Activated CD4-positive, alpha-beta T cell treated with anti-CD3 and anti-CD28 coated beads, Interleukin-2, amount 10 ng/mL, durations not matched to agents 7 days and 5 days (primary cell): ENCODE measurements around the gene RNASE9. TPM values are rescaled to one million over a fixed set of nuclear protein-coding genes. Genes with fewer than 3 reads are reported as not detected.
"Not testable (repeated sequence)": the region's sequence is repeated elsewhere in the genome, so short reads cannot be mapped to it uniquely, and the experiment has no call there.

Source experiments
- CTCF ChIA-PET: fragments of 350-600 bp; sonication (Branson Sonifier 250); formaldehyde crosslinking; loops from one replicate; lab custom pipeline; 2021; ENCODE audit warnings: antibody characterized with exemption; lab: Charles Lee
- POLR2A ChIA-PET: fragments of 350-600 bp; sonication (Branson Sonifier 250); formaldehyde crosslinking; loops from one replicate; lab custom pipeline; 2021; ENCODE audit warnings: antibody characterized with exemption; lab: Charles Lee
- DNase-seq: peaks from one replicate; pipeline ENCODE4 v3.0.0-alpha.2; 2020
- H3K27ac Mint-ChIP-seq: one replicate; pipeline ENCODE4 v1.8.0; 2021; ENCODE audit warnings: mild to moderate bottlenecking, moderate library complexity, mixed read lengths
- H3K27me3 Mint-ChIP-seq: one replicate; pipeline ENCODE4 v1.8.0; 2021; ENCODE audit warnings: mixed read lengths
- H3K36me3 Mint-ChIP-seq: one replicate; pipeline ENCODE4 v1.8.0; 2021; ENCODE audit warnings: low read depth, mixed read lengths
- H3K4me1 Mint-ChIP-seq: one replicate; pipeline ENCODE4 v1.8.0; 2021; ENCODE audit warnings: mixed read lengths
- H3K4me3 Mint-ChIP-seq: one replicate; pipeline ENCODE4 v1.8.0; 2021; ENCODE audit warnings: mild to moderate bottlenecking, moderate library complexity, mixed read lengths
- H3K9me3 Mint-ChIP-seq: one replicate; pipeline ENCODE4 v1.8.0; 2021; ENCODE audit warnings: mixed read lengths
- total RNA-seq, 2 experiments: library from RNA; stranded (reverse); gene quantifications; one replicate each; pipeline ENCODE4 v1.2.3, GENCODE V29; 2021

The RNASE9 gene
- total RNA-seq, 2 experiments from 2014 or later = not detected

DNA sequence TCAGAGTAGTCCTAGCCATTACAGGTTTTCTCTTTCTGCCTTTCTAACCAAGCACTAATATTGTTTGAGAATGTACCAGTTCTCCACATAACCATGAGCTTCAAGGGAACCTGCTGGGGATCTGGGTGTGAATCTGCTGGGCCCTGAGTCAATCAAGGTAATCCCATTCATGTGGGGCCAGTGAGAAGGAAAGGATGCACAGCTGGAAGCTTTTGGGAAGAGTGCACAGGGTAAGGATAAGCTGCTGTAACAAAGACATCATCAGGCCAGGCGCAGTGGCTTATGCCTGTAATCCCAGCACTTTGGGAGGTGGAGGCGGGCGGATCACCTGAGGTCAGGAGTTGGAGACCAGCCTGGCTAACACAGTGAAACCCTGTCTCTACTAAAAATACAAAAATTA, 34.9 kb upstream of the RNASE9 start:
- POLR2A ChIA-PET, H3K4me1 Mint-ChIP-seq, H3K36me3 Mint-ChIP-seq, H3K27me3 Mint-ChIP-seq, H3K4me3 Mint-ChIP-seq, H3K9me3 Mint-ChIP-seq, H3K27ac Mint-ChIP-seq, DNase-seq, CTCF ChIA-PET: not testable (repeated sequence)

DNA sequence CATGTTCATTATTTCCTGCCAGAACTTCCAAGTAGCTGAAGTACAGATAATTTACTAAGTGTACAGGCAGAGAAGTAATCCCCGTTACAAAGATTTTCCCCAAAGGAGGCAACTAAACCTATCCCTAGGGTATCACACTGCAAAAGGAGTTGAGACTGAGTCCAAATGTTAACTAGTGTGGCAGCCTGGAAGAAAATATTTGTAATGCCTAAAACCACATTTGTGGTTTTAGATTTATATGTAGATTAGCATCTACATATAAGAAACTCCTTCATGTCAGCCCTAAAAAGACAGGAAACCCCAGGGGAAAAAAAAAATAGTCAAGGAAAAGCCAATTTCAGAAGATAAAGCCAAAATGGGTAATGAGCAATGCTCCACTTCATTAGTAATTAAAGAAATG, 31.7 kb upstream of the RNASE9 start:
- CTCF ChIA-PET = no interaction called here
- H3K27ac Mint-ChIP-seq = no peak overlapping the region
- H3K36me3 Mint-ChIP-seq = no peaks in the 10 kb centered on the region
- no peak for DNase-seq
- no peaks in the 10 kb centered on the region for H3K9me3 Mint-ChIP-seq
- H3K27me3 Mint-ChIP-seq = peaks cover 7% of the 10 kb centered on the region
- H3K4me3 Mint-ChIP-seq = no peak overlapping the region
- POLR2A ChIA-PET = no interaction called here
- peaks cover 2% of the 10 kb centered on the region for H3K4me1 Mint-ChIP-seq

DNA sequence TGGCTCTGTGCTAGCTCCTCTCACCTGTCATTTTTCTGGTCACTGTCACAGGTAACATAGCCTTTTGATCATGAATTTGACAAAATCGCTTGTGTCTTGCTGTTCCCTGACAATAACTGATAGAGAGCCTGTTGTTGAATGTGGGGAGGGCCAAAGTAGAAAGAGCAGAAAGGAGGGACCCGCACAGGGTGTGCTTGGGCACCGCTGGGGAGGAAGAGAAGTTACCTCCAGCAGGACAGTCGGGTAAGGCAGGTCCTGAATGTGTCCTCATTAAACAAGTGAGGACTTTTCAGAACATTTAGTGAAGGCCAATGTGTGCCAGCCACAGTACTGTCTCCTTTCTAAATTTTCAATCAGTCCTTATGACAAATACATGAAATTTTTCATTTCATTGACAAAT, 30.4 kb upstream of the RNASE9 start, which contains the start of gene RNASE12:
Gene RNASE12 (minus strand): TSS at position 142 of the 400 bp plus-strand sequence. CDS start 653 bp downstream, outside the sequence.
- Mint-ChIP-seq H3K36me3 (no peaks in the 10 kb centered on the region), H3K4me3 (no peak within 1 kb of the TSS), H3K27me3 (peaks cover 7% of the 10 kb centered on the region), H3K4me1 (peaks cover 8% of the 10 kb centered on the region), H3K27ac (no peak within 1 kb of the TSS), H3K9me3 (no peaks in the 10 kb centered on the region)
- no peak for DNase-seq
- CTCF ChIA-PET = no interaction called here
- POLR2A ChIA-PET = no interaction called here

DNA sequence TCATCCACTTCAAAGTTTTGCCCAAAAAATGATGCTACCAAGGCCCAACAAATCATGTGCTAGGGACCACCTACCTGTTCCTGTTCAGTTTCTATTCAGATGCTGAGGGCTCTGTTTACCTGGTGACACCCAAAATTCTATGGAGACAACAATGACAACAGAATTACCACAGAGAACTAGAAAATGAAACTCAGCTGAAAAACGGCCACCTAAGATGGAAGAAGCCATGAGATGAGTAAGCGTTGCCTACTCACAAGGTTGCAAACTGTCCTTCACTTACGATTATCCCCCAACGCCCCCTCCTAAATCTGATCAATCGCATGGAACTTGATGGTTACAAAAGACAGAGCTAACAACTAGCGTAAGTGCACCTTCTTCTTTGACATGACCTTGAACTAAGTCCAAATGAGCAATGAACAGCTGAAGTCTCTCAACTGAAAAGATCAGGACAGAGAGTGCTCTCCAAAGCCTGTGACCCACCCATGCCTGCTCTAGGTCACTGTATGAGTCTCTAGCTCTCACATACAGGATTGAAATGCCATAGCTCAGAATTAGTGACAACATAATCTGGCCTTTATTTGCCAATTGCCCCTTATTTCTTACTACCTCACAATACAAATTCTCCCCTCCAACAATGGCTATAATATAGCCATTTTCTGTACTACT, 26.8 kb upstream of the RNASE9 start, which contains the start of gene RNASE11:
Gene RNASE11 (minus strand): TSS at position 513 of the 666 bp plus-strand sequence.
- POLR2A ChIA-PET = no interaction called here
- Mint-ChIP-seq H3K9me3 (no peaks in the 10 kb centered on the region), H3K4me3 (no peak within 1 kb of the TSS), H3K27me3 (peaks cover 15% of the 10 kb centered on the region), H3K36me3 (no peaks in the 10 kb centered on the region), H3K27ac (no peak within 1 kb of the TSS), H3K4me1 (peaks cover 8% of the 10 kb centered on the region)
- CTCF ChIA-PET = interaction anchor here (0.7 to 1.3 kb wide), 2 partner anchors 22 to 56 kb away, joined by 3 read pairs; no protein-coding TSS in a partner anchor
- no peak for DNase-seq

DNA sequence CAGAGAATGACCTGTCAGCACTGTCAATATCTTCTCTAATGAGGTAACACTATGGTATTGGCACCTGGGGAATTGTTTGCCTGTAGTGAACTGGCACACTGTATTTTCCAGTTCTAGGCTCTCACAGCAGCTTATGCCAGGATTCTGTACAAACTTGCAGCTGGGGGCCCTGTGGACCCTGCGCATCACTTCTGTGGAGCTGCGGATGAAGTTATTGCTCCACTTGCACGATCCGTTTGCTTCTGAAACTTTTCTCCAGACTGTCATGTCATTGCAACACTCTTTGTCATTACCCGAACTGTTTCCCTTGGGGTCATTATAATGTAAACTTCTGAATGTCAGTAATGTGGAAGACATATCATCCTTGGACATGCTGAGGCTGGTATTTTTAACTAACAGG, 23.1 kb upstream of the RNASE9 start:
- no peaks in the 10 kb centered on the region for H3K9me3 Mint-ChIP-seq
- no peak overlapping the region for H3K27ac Mint-ChIP-seq
- no peaks in the 10 kb centered on the region for H3K36me3 Mint-ChIP-seq
- peaks cover 8% of the 10 kb centered on the region for H3K27me3 Mint-ChIP-seq
- no peak overlapping the region for H3K4me3 Mint-ChIP-seq
- DNase-seq = no peak
- POLR2A ChIA-PET = no interaction called here
- CTCF ChIA-PET = no interaction called here
- H3K4me1 Mint-ChIP-seq = peaks cover 8% of the 10 kb centered on the region

DNA sequence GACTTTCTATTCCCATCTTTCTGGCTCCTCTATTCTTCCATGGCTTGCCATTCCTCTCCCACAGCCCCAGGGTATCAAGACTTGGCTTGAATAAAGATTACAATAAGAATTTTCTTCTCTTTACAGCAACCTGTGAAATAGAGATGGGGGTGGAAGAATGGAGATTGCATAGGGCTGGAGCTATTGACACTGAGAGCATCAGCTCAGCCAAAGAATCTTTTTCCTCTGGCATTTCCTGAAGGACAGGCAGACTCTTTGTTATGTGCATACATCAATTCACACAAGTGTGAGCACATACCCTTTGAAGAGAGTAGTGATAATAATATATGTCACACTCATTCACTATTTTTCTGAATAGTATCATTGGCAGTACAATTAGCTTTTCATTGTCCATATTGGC, 22.3 kb upstream of the RNASE9 start:
- H3K9me3 Mint-ChIP-seq = no peaks in the 10 kb centered on the region
- peaks cover 8% of the 10 kb centered on the region for H3K4me1 Mint-ChIP-seq
- ChIA-PET POLR2A (no interaction called here), CTCF (no interaction called here)
- peaks cover 8% of the 10 kb centered on the region for H3K27me3 Mint-ChIP-seq
- H3K27ac Mint-ChIP-seq = no peak overlapping the region
- H3K4me3 Mint-ChIP-seq = no peak overlapping the region
- no peaks in the 10 kb centered on the region for H3K36me3 Mint-ChIP-seq
- no peak for DNase-seq

DNA sequence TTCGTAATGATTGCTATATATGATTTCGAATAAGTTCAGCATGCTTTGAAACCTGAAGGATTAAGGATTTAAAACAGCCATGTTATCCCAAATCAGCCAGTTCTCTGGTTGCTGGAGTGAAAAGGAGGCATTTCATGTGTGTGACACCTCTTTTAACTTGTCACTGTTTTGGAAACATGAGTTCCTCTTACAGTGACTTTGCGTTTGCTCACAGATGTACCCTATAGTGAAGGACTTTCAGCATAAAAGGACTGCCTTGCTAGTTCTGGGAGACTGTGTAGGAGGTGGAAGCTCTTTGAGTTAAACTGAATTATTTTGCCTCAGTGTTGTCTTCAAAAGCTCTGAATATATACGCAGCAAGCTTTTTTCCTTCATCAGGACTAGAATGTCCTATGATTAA, 19.4 kb upstream of the RNASE9 start:
- no peak overlapping the region for H3K27ac Mint-ChIP-seq
- H3K9me3 Mint-ChIP-seq = no peaks in the 10 kb centered on the region
- no peaks in the 10 kb centered on the region for H3K4me1 Mint-ChIP-seq
- H3K27me3 Mint-ChIP-seq = peaks cover 3% of the 10 kb centered on the region
- ChIA-PET POLR2A (no interaction called here), CTCF (interaction anchor here (1.0 kb wide), 1 partner anchor 25 kb away, joined by 4 read pairs; no protein-coding TSS in a partner anchor)
- no peaks in the 10 kb centered on the region for H3K36me3 Mint-ChIP-seq
- H3K4me3 Mint-ChIP-seq = no peak overlapping the region
- DNase-seq = no peak

DNA sequence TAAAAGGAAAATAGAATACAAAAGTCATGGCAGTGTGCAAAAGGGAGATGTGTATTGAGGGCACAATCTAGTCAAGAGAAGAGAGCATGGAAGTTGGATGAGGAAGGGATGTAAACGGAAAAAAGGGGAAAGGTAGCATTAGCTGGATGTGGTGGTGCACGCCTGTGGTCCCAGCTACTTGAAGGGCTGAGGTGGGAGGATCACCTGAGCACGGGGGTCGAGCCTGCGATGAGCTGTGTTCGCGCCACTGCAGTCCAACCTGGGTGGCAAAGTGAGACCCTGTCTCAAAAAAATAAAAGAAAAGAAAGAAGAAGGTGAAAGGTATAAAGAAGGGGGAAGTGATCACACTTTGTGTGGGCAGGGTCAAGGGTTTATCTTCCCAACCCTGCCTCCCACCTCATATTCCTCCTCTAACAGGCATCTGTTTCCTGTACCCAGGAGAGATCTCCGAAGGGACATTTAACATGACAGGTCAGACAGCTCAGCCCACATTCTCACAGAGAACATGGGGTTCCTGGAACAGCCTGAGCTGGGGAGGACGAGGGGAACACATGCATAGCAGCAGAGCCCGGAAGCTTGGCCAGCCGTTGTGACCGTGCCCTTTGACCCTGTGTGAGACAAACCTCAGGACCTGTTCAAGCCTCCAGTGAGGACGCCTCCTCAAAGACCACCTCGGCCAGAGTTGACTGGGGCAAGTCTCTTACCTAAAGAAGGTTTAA, 18.1 kb upstream of the RNASE9 start:
- H3K4me1 Mint-ChIP-seq = no peaks in the 10 kb centered on the region
- H3K27ac Mint-ChIP-seq = no peak overlapping the region
- ChIA-PET POLR2A (no interaction called here), CTCF (interaction anchor here (0.6 to 1.4 kb wide), 2 partner anchors 11 to 28 kb away, joined by 3 read pairs; no protein-coding TSS in a partner anchor)
- H3K4me3 Mint-ChIP-seq = no peak overlapping the region
- no peaks in the 10 kb centered on the region for H3K36me3 Mint-ChIP-seq
- DNase-seq = no peak
- H3K9me3 Mint-ChIP-seq = peaks cover 4% of the 10 kb centered on the region
- H3K27me3 Mint-ChIP-seq = peaks cover 5% of the 10 kb centered on the region

DNA sequence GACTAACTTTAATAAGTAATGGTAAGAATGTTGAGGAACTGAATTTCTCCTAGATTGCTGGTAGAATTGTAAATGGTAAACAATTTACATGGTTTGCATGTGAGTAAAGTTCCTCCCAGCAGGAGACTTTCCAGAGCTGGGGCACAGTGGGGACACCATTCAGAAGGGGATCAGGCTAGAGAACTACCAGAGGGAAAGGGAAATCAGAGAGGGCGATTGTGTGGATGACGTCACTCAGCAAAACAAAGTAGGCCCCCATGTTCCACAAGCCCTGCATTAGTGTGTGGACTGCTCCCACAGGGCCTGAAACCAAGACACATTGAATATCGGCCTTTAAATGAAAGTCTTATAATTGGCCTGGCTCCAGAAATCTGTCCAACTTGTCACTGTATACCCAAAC, 17.5 kb upstream of the RNASE9 start:
- Mint-ChIP-seq H3K4me3 (no peak overlapping the region), H3K27me3 (peaks cover 5% of the 10 kb centered on the region), H3K36me3 (no peaks in the 10 kb centered on the region), H3K9me3 (peaks cover 4% of the 10 kb centered on the region), H3K27ac (no peak overlapping the region), H3K4me1 (no peaks in the 10 kb centered on the region)
- no peak for DNase-seq
- CTCF ChIA-PET = interaction anchor here (0.6 to 1.4 kb wide), 2 partner anchors 11 to 28 kb away, joined by 3 read pairs; no protein-coding TSS in a partner anchor
- POLR2A ChIA-PET = no interaction called here

DNA sequence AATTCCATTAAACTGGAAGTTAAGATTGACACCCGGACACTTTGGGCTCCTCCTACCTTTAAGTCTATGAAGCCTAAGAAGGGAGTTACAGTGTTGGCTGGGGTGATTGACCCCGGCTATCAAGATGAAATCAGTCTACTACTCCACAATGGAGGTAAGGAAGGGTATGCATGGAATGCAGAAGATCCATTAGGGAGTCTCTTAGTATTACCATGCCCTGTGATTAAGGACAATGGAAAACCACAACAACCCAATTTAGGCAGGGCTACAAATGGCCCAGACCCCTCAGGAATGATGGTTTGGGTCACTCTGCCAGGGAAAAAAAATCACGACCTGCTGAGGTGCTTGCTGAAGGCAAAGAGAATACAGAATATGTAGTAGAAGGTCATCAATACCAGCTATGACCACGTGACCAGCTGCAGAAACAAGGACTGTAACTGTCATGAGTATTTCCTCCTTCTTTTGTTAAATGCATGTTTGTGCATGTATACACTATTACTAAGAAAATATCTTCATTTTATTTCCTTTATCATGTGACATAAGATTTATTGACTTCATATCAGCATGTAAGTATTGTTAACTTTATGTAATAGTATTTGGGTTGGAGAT, 11.6 kb upstream of the RNASE9 start:
- CTCF ChIA-PET, POLR2A ChIA-PET, H3K4me3 Mint-ChIP-seq, DNase-seq, H3K27me3 Mint-ChIP-seq, H3K4me1 Mint-ChIP-seq, H3K36me3 Mint-ChIP-seq, H3K27ac Mint-ChIP-seq: not testable (repeated sequence)
- peaks cover 23% of the 10 kb centered on the region for H3K9me3 Mint-ChIP-seq

DNA sequence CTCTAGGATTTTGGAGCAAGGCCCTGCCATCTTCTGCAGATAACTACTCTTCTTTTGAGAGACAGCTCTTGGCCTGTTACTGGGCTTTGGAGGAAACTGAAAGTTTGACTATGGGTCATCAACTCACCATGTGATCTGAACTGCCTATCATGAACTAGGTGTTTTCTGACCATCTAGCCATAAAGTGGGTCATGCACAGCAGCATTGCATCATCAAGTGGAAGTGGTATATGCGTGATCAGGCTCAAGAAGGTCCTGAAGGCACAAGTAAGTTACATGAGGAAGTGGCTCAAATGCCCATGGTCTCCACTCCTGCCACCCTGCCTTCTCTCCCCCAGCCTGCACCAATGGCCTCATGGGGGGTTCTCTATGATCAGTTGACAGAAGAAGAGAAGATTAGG, 9.9 kb upstream of the RNASE9 start:
- H3K4me1 Mint-ChIP-seq = peaks cover 12% of the 10 kb centered on the region
- H3K27me3 Mint-ChIP-seq, H3K4me3 Mint-ChIP-seq, POLR2A ChIA-PET, DNase-seq, CTCF ChIA-PET, H3K27ac Mint-ChIP-seq, H3K36me3 Mint-ChIP-seq: not testable (repeated sequence)
- peaks cover 23% of the 10 kb centered on the region for H3K9me3 Mint-ChIP-seq

DNA sequence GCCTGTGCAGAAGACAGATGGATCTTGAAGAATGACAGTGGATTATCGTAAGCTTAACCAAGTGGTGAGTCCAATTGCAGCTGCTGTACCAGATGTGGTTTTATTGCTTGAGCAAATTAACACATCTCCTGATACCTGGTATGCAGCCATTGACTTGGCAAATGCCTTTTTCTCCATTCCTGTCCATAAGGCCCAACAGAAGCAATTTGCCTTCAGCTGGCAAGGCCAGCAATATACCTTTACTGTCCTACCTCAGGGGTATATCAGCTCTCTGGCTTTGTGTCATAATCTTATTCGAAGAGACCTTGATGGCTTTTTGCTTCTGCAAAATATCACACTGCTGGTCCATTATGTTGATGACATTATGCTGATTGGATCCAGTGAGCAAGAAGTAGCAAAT, 9.0 kb upstream of the RNASE9 start:
- H3K36me3 Mint-ChIP-seq, H3K4me3 Mint-ChIP-seq, H3K27me3 Mint-ChIP-seq, H3K27ac Mint-ChIP-seq, DNase-seq, POLR2A ChIA-PET, CTCF ChIA-PET: not testable (repeated sequence)
- Mint-ChIP-seq H3K9me3 (peaks cover 22% of the 10 kb centered on the region), H3K4me1 (peaks cover 12% of the 10 kb centered on the region)

DNA sequence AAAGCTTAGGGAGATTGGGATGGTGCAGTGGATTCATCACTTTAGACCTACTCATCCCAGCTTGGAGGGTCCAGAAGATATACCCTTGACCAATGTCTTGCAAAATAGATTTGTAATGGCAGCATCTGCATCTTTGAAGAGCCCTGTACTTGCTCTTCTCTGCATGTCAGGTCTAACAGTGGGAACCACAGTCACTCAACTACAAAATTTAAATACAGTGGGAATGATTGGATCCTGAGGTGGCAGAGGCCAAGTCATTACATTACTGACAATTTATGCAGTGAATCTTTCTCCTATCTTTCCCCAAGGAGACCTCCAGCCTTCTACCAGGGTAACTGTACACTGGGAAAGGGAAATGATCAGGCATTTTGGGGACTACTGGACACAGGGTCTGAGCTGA, 8.2 kb upstream of the RNASE9 start:
- peaks cover 12% of the 10 kb centered on the region for H3K4me1 Mint-ChIP-seq
- DNase-seq = no peak
- peaks cover 3% of the 10 kb centered on the region for H3K27me3 Mint-ChIP-seq
- H3K27ac Mint-ChIP-seq = no peak overlapping the region
- POLR2A ChIA-PET = no interaction called here
- peaks cover 19% of the 10 kb centered on the region for H3K9me3 Mint-ChIP-seq
- H3K36me3 Mint-ChIP-seq = peaks cover 4% of the 10 kb centered on the region
- CTCF ChIA-PET = interaction anchor here (1.4 kb wide), 1 partner anchor 11 kb away, joined by 4 read pairs; no protein-coding TSS in a partner anchor
- H3K4me3 Mint-ChIP-seq = no peak overlapping the region
